Activated CD8-positive, alpha-beta T cell treated with anti-CD3 and anti-CD28 coated beads, Interleukin-2, amount 10 ng/mL, durations not matched to agents 7 days and 5 days (primary cell): ENCODE data around the gene GAL. TPM values are rescaled to one million over a fixed set of nuclear protein-coding genes. Genes with fewer than 3 reads are reported as not detected.

Experiments used
- ATAC-seq: fragments of 150-1000 bp; cut with Tn5 transposase; one replicate; pipeline ENCODE4 v1.10.0; 2021; ENCODE audit warnings: moderate library complexity
- CTCF ChIA-PET: fragments of 350-600 bp; sonication (Branson Sonifier 250); formaldehyde crosslinking; loops from one replicate; lab custom pipeline; 2021; ENCODE audit warnings: antibody characterized with exemption; lab: Charles Lee
- POLR2A ChIA-PET: fragments of 350-600 bp; sonication (Branson Sonifier 250); formaldehyde crosslinking; loops from one replicate; lab custom pipeline; 2021; ENCODE audit warnings: antibody characterized with exemption; lab: Charles Lee
- DNase-seq: peaks from one replicate; pipeline ENCODE4 v3.0.0-alpha.2; 2020
- H3K27ac Mint-ChIP-seq: one replicate; pipeline ENCODE4 v1.8.0; 2021; ENCODE audit warnings: mild to moderate bottlenecking, mixed read lengths
- H3K27me3 Mint-ChIP-seq: one replicate; pipeline ENCODE4 v1.8.0; 2021; ENCODE audit warnings: low read depth, mixed read lengths
- H3K36me3 Mint-ChIP-seq: one replicate; pipeline ENCODE4 v1.8.0; 2021; ENCODE audit warnings: low read depth, mixed read lengths
- H3K4me1 Mint-ChIP-seq: one replicate; pipeline ENCODE4 v1.8.0; 2021; ENCODE audit warnings: low read depth, mixed read lengths
- H3K4me3 Mint-ChIP-seq: one replicate; pipeline ENCODE4 v1.8.0; 2021; ENCODE audit warnings: mild to moderate bottlenecking, mixed read lengths
- H3K9me3 Mint-ChIP-seq: one replicate; pipeline ENCODE4 v1.8.0; 2022; ENCODE audit warnings: mixed read lengths; ENCODE audit not compliant: insufficient read depth
- total RNA-seq, 2 experiments: library from RNA; stranded (reverse); gene quantifications; one replicate each; pipeline ENCODE4 v1.2.3, GENCODE V29; 2021

GAL gene
- total RNA-seq, 2 experiments from 2014 or later: not detected

DNA sequence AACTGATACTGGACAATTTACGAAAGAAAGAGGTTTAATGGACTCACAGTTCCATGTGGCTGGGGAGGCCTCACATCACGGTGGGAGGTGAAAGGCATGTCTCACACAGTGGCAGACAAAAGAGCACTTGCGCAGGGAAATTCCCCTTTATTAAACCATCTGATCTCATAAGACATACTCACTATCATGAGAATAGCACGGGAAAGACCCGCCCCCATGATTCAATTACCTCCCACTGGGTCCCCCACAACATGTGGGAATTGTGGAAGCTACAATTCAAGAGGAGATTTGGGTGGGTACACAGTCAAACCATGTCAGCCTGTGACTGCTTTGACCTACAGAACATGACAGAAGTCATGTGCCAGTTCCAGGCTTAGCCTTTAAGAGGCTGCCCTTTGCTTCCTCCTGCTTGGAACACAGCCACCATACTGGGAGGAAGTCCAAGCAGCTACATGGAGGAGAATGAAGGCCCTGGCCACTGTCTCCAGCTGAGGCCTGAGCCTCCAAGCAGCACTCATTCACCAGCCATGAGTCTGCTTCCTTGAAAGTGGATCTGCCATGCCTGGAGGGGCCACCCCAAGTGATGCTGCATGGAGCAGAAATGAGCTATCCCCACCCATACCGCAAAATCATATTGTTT lies 10.9 kb upstream of the GAL start:
- Mint-ChIP-seq H3K4me3 (no peak overlapping the region), H3K36me3 (no peaks in the 10 kb centered on the region), H3K27me3 (peaks cover 8% of the 10 kb centered on the region), H3K27ac (no peak overlapping the region), H3K4me1 (no peaks in the 10 kb centered on the region), H3K9me3 (no peaks in the 10 kb centered on the region)
- CTCF ChIA-PET: no interaction called here
- POLR2A ChIA-PET: no interaction called here
- no peak for DNase-seq
- no peak for ATAC-seq

- ChIA-PET CTCF (no interaction called here), POLR2A (no interaction called here)
- H3K27me3 Mint-ChIP-seq: peaks cover 8% of the 10 kb centered on the region
These were observed 10.4 kb upstream of the GAL start for GRCh38 chr11:68673991-68674390.

GRCh38 chr11:68674461-68674860 lies 9.9 kb upstream of the GAL start:
- POLR2A ChIA-PET: no interaction called here
- no peaks in the 10 kb centered on the region for H3K9me3 Mint-ChIP-seq
- no peak overlapping the region for H3K4me3 Mint-ChIP-seq
- H3K4me1 Mint-ChIP-seq: no peaks in the 10 kb centered on the region
- peaks cover 8% of the 10 kb centered on the region for H3K27me3 Mint-ChIP-seq
- DNase-seq (no peak), ATAC-seq (no peak)
- H3K36me3 Mint-ChIP-seq: no peaks in the 10 kb centered on the region
- CTCF ChIA-PET: no interaction called here
- H3K27ac Mint-ChIP-seq: no peak overlapping the region

More at GRCh38 chr11:68673991-68674390, 10.4 kb upstream of the GAL start:
- no peaks in the 10 kb centered on the region for H3K4me1 Mint-ChIP-seq
- DNase-seq (no peak), ATAC-seq (no peak)
- H3K27ac Mint-ChIP-seq: no peak overlapping the region
- no peaks in the 10 kb centered on the region for H3K9me3 Mint-ChIP-seq
- no peak overlapping the region for H3K4me3 Mint-ChIP-seq
- no peaks in the 10 kb centered on the region for H3K36me3 Mint-ChIP-seq

- H3K9me3 Mint-ChIP-seq: no peaks in the 10 kb centered on the region
- CTCF ChIA-PET: no interaction called here
- ATAC-seq: no peak
- POLR2A ChIA-PET: no interaction called here
- no peak overlapping the region for H3K27ac Mint-ChIP-seq
- no peak overlapping the region for H3K4me3 Mint-ChIP-seq
- no peaks in the 10 kb centered on the region for H3K4me1 Mint-ChIP-seq
- H3K36me3 Mint-ChIP-seq: no peaks in the 10 kb centered on the region
- H3K27me3 Mint-ChIP-seq: peaks cover 10% of the 10 kb centered on the region
- no peak for DNase-seq
These were observed 6.9 kb upstream of the GAL start for GRCh38 chr11:68677432-68677831.

DNA sequence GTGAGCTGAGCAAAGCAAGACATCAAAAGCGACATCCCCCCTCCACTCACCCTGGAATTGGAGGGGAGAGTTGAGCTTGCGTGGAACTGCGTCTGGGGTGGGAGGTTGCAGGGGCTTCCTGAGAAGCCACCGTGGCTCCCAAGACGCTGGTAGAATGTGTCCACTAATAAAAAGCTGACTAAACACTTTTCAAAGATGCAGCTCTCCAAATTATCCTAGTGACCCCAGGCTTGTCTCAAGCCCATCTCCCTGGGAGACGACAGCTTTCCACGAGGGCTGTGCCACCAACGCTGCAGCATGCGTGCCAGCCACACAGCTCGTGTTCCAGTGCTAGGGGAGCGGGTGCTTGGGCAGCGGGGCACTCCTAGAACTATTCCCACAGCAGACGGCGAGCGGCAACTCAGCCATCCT lies 6.3 kb upstream of the GAL start:
- Mint-ChIP-seq H3K4me3 (no peak overlapping the region), H3K36me3 (no peaks in the 10 kb centered on the region), H3K27ac (no peak overlapping the region), H3K27me3 (peaks cover 15% of the 10 kb centered on the region), H3K4me1 (peaks cover 3% of the 10 kb centered on the region), H3K9me3 (no peaks in the 10 kb centered on the region)
- CTCF ChIA-PET: no interaction called here
- no peak for DNase-seq
- no peak for ATAC-seq
- POLR2A ChIA-PET: no interaction called here

DNA sequence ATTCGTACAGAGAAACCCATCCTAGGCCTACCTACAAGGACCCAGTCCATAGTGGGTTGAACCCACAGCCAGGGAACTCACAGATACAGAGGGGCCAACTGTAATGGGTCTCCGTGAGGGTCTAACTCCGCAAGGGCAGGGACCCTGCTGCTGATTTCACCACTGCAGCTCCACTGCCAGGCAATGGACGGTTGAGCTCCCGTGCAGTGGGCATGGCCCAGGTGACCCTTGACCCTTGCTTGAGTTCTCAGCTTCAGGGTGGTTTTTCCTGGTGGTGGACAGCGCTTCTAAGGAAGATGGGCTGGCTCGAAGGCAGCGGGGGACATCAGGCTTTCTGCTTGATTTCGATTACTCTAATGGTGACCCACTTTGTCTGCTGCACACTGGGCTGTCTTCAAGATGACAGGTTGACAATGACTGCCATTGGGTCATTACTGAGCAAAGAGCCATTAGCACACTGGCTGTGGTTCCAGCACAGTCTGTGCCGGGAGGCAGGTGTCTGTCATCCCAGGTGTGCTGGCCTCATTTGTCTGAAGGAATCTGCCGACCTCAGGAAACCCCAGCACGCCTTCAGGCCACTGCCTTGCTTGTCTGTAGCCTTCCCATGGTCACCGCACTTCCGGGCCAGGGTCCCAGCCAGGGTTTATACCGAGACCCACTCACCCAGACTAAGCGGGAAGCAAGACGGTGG lies 3.7 kb upstream of the GAL start:
- ChIA-PET POLR2A (no interaction called here), CTCF (no interaction called here)
- H3K4me1 Mint-ChIP-seq: peaks cover 4% of the 10 kb centered on the region
- no peak for ATAC-seq
- H3K27me3 Mint-ChIP-seq: peaks cover 28% of the 10 kb centered on the region
- no peaks in the 10 kb centered on the region for H3K36me3 Mint-ChIP-seq
- no peak overlapping the region for H3K4me3 Mint-ChIP-seq
- DNase-seq: no peak
- H3K27ac Mint-ChIP-seq: no peak overlapping the region
- H3K9me3 Mint-ChIP-seq: no peaks in the 10 kb centered on the region

- CTCF ChIA-PET: no interaction called here
- H3K27me3 Mint-ChIP-seq: peaks cover 42% of the 10 kb centered on the region
- no peak overlapping the region for H3K27ac Mint-ChIP-seq
- H3K9me3 Mint-ChIP-seq: no peaks in the 10 kb centered on the region
- H3K4me3 Mint-ChIP-seq: no peak overlapping the region
- no peak for ATAC-seq
- no peak for DNase-seq
- POLR2A ChIA-PET: no interaction called here
- no peaks in the 10 kb centered on the region for H3K36me3 Mint-ChIP-seq
- H3K4me1 Mint-ChIP-seq: peaks cover 4% of the 10 kb centered on the region
These were observed 1.8 kb upstream of the GAL start for GRCh38 chr11:68682531-68682961.

GRCh38 chr11:68683121-68683520 lies 1.2 kb upstream of the GAL start:
- H3K27me3 Mint-ChIP-seq: peaks cover 44% of the 10 kb centered on the region
- H3K27ac Mint-ChIP-seq: no peak overlapping the region
- no peak overlapping the region for H3K4me3 Mint-ChIP-seq
- ATAC-seq (no peak), DNase-seq (no peak)
- peaks cover 4% of the 10 kb centered on the region for H3K4me1 Mint-ChIP-seq
- POLR2A ChIA-PET: no interaction called here
- no peaks in the 10 kb centered on the region for H3K36me3 Mint-ChIP-seq
- H3K9me3 Mint-ChIP-seq: no peaks in the 10 kb centered on the region
- CTCF ChIA-PET: no interaction called here

GRCh38 chr11:68683536-68684384 lies 584 bp upstream of the GAL start:
- Mint-ChIP-seq H3K27ac (no peak overlapping the region), H3K9me3 (no peaks in the 10 kb centered on the region), H3K4me3 (no peak overlapping the region), H3K27me3 (peaks cover 47% of the 10 kb centered on the region), H3K4me1 (peaks cover 4% of the 10 kb centered on the region), H3K36me3 (no peaks in the 10 kb centered on the region)
- POLR2A ChIA-PET: no interaction called here
- DNase-seq (no peak), ATAC-seq (no peak)
- CTCF ChIA-PET: no interaction called here

DNA sequence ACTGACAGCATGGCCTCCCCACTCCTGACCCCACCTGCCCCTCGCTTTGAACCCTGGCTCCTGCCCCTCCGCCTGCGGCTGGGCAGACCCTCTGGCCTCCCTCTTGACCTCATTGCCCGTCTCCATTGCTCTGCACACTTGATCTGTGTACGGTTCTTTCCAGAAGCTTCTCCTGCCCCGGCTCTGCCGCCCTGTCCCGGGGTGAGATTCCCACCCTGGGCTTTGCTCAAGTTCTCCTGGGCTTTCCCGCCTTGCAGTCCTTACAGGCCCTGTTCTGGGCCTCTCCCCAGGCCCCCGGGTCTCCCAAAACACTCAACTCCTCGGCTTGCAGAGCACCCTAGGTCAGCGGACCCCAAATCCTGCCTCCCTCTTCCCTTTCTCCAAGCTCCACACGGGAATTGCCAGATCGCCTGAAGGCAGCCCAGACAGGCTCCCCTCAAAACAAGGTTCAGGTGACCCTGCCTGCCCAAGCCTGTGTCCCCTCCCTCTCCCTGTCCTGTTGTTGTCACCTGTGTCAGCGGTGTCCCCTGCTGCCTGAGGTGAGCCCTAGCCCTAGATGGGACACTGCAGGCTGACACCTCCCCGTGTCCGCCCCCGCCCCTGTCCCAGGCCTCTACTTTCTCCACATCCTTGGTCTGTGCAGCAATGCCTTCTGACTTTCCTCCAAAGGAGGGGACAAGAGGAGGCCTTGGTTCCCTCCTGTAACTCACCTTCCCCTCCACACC lies 1.5 kb downstream of the GAL start:
- peaks cover 16% of the 10 kb centered on the region for H3K4me1 Mint-ChIP-seq
- ChIA-PET CTCF (no interaction called here), POLR2A (no interaction called here)
- no peaks in the 10 kb centered on the region for H3K9me3 Mint-ChIP-seq
- no peak overlapping the region for H3K27ac Mint-ChIP-seq
- H3K27me3 Mint-ChIP-seq: peaks cover 56% of the 10 kb centered on the region
- no peak for ATAC-seq
- no peaks in the 10 kb centered on the region for H3K36me3 Mint-ChIP-seq
- no peak for DNase-seq
- H3K4me3 Mint-ChIP-seq: no peak overlapping the region

GRCh38 chr11:68686486-68686885 lies 2.1 kb downstream of the GAL start:
- Mint-ChIP-seq H3K4me1 (peaks cover 23% of the 10 kb centered on the region), H3K27me3 (peaks cover 60% of the 10 kb centered on the region), H3K36me3 (no peaks in the 10 kb centered on the region), H3K9me3 (no peaks in the 10 kb centered on the region), H3K4me3 (no peak overlapping the region), H3K27ac (no peak overlapping the region)
- DNase-seq (no peak), ATAC-seq (no peak)
- ChIA-PET CTCF (no interaction called here), POLR2A (no interaction called here)
